HG03378 (cell line): Measurements from ENCODE around the gene NUP210.
"Not testable (repeated sequence)": the region's sequence is repeated elsewhere in the genome, so short reads cannot be mapped to it uniquely, and the experiment has no call there.

ENCODE experiments used
- ATAC-seq: cut with Tn5 transposase; IDR thresholded peaks from one replicate; pipeline ENCODE4 v1.9.1; 2021; ENCODE audit warnings: mild to moderate bottlenecking, moderate library complexity; ENCODE audit not compliant: unreplicated experiment

Gene NUP210

GRCh38 chr3:13377741-13378140 is 42.4 kb downstream of the NUP210 start:
- ATAC-seq, result not testable (repeated sequence)

- ATAC-seq, result no peak
Measured at GRCh38 chr3:13377021-13377420, 43.1 kb downstream of the NUP210 start.

DNA sequence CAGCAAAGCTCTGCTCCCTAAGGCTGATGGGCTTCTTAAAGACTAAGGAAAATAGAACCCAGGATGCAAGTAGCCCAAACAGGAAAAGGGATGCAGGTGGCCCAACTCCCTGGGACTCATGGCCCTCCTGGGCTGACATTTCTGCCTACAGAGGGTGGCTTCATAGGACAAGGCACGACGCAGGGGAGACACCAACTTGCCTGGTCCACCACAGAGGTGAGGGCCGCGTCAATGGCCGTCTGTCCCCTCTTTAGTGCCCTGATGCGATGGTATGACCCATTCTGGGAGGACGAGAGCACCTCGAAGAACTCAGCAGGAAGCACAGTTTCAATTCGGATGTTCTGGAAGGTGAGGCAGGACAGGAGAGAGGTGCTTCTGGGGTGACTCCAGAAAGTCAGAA is 44.0 kb downstream of the NUP210 start:
- ATAC-seq, result no peak

DNA sequence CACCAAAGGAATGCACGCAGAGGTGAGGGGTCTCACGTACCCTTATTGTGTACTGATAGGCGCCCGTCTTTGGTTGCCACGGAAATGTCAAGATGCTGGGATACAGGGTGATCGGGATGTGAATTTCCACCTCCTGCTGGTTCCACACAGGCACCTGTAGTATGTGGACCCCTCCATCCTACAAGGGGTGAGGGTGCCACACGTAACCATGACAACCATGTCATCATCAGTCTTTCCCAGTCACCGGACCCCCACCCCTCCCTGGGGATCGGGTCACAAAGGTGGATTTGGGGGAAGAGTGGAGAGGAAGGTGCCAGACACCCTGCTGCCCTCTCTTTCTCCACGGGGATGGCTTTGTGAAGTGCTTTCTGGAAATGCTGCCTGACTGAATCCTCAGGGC is 44.7 kb downstream of the NUP210 start:
- no peak for ATAC-seq

DNA sequence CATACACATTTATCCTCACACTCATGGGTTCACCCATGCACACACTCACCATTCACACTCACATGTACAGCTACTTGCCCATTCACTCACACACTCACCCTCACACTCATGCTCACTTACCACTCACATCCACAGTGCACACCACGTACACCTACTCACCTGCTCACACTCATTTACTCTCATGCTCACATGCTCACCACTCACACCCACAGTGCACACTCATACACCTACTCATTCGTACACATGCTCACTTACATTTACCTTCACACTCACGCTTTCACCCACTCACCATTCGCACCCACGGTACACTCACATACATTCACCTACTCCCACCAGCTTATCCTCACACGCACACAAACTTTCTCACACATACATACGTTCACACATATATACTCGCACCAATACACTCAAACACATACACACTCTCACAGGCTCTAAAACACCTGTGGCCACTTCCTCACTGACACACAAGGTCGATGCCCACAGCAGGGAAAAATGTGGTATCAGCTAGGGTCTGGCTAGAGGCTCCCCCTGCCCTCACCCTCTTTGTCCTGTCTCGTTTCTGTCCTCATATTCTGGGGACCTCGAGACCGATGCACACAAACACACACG is 46.0 kb downstream of the NUP210 start:
- no peak for ATAC-seq

DNA sequence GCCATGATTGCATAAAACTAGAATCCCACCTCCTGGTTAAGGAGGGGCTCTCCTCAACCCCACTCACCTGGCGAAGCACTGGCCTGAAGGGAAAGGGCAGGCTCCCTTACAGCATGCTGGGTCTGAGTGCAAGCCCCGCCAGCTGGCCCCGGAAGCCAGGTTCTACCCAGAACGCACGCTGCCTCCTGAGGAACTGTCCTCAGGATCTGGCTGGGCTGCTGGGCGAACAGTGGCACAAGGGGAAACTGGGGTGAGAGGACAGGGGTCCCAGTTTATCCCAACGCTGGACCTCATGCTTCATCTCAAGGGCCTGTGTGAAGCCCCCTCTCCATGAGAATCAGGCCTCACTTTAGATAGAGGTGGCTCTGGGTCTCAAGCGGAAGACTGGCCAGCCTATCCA is 47.5 kb downstream of the NUP210 start:
- ATAC-seq, result no peak

DNA sequence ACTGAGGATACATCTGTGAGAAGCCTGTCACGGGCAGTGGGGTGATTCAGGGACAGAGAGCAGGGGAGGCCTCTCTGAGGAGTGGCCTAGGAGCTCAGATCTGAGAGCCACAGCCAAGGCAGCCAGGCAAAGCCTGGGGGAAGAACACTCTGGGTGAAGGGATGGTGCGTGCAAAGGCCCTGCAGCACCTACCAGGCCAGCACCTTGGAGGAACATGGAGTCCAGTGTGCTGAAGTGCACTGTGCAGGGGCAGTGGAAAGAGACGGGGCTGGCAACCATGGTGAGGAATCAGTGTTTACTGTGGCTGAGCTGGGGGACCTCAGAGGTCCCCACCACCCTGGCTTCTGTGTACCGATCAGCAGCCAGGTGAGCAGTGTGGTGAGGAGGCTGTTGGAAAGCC is 48.0 kb downstream of the NUP210 start:
- no peak for ATAC-seq

GRCh38 chr3:13371100-13372075 is 48.7 kb downstream of the NUP210 start:
- no peak for ATAC-seq

- no peak for ATAC-seq
Measured at GRCh38 chr3:13370609-13371008, 49.5 kb downstream of the NUP210 start.

DNA sequence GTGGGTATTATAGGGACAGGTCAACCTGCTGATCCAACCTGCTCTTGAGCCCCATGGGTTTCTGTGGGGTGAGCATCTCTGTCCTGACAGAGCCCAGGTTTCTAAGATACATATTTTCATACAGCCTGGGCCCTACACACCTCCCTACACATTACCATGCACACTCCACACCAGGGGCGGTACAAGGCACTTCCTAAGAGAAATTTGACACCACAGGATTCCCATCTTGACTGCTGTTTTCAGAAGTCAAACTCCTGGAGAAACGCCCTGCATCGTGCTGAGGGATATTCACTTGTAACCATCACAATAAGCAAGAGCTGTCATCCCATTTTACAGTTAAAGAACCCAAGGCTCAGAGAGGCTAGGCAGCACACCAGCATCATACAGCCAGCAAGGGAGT is 50.1 kb downstream of the NUP210 start:
- ATAC-seq, result no peak

DNA sequence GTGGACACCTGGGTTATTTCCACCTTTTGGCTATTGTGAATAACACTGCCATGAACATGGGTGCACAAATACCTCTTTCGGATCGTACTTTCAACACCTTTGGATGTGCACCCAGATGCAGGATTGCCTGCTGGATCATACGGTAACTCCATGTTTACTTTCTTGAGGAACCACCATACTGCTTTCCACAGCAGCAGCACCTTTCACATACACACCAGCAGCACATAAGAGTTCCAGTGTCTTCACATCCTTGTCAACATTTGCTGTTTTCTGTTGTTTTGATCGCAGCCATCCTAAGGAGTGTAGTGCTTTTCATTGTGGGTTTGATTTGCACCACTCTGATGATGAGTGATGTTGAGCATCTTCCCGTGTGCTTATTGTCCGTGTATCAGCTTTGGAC is 51.3 kb downstream of the NUP210 start:
- no peak for ATAC-seq

DNA sequence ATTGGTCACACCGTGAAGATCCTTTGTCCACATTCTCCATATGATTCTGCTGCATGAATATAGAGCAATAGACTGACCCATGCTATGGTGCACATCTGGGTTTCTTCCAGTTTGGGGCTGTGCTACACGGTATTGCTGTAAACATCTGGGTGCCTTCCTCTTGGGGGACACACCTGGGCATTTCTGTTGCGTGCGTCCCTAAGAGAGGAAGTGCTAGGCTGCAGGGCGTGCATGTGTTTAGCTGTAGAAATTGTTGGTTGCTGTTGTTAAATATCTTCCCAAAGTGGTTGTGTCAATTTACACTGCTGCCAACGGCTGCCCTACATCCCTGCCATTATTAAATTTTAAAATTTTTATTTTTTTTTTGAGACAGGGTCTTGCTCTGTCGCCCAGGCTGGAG is 52.4 kb downstream of the NUP210 start:
- ATAC-seq, result no peak

GRCh38 chr3:13365390-13366379 is 54.4 kb downstream of the NUP210 start:
- no peak for ATAC-seq

GRCh38 chr3:13364602-13365271 is 55.4 kb downstream of the NUP210 start:
- no peak for ATAC-seq

- no peak for ATAC-seq
Measured at GRCh38 chr3:13362551-13362950, 57.6 kb downstream of the NUP210 start.

- no peak for ATAC-seq
Measured at GRCh38 chr3:13359916-13360315, 60.2 kb downstream of the NUP210 start.

GRCh38 chr3:13358643-13359042 is 61.5 kb downstream of the NUP210 start:
- no peak for ATAC-seq

DNA sequence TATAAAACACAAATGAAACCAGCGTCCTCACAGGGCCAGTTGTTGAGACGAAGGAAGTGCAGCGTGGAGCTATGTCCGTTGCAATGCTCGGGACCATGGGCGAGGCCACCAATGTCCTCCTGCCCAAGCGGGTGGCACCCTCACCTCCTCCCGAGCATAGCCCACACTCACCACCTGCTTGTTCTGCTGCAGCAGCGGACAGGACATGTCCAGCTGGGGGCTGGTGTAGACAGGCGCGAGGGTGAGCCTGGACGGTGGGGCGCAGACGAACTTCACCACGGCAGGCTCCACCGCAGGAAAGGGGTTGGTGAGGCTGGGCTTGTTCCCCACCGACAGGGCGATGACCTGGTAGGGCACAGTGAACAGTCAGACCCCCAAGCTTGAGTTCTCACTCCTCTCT is 62.1 kb downstream of the NUP210 start:
- no peak for ATAC-seq

GRCh38 chr3:13357074-13357473 is 63.0 kb downstream of the NUP210 start:
- ATAC-seq, result no peak

- no peak for ATAC-seq
Measured at GRCh38 chr3:13353936-13354542, 66.1 kb downstream of the NUP210 start.
